ENCODE results near the gene FBXW7. TPM values are rescaled to one million over a fixed set of nuclear protein-coding genes. Genes with fewer than 3 reads are reported as not detected.

The FBXW7 gene
- total RNA-seq, 2 experiments from 2014 or later = 128 to 140 TPM

DNA sequence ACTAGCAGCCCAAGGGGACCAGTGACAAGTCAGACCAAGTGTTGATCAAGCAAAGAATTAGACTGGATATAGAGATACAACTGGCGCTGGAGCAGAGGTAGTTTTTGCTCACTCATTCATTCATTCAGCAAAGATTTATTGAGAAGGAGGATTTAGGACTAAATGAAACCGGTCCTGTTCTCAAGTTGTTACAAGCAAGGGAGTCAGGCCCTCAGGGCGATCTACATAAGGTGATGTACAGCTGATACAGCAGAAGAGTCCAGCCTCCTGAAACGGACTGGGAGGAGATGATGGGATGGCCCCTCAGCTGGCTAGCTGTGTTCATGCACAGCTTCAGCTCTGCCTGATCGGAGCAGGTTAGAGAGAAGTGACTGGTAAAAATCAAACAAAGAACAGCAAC is 242.4 kb downstream of the FBXW7 start:
- Mint-ChIP-seq H3K27me3 (no peaks in the 10 kb centered on the region), H3K27ac (no peak overlapping the region), H3K4me3 (no peak overlapping the region), H3K4me1 (ENCODE audit: low read depth) (no peaks in the 10 kb centered on the region), H3K36me3 (ENCODE audit: low read depth) (no peaks in the 10 kb centered on the region), H3K9me3 (no peaks in the 10 kb centered on the region)
- no peaks in the 10 kb centered on the region for H3K27me3 ChIP-seq (ENCODE audit: control insufficient read depth in 1 of 2, insufficient read depth in 2 of 2, low read length in 2 of 2)
- CTCF ChIA-PET = no interaction called here
- no peak overlapping the region for H3K27ac ChIP-seq (ENCODE audit: low read depth in 1 of 2, low read length in 2 of 2)
- TF ChIP-seq, protein P1, sequence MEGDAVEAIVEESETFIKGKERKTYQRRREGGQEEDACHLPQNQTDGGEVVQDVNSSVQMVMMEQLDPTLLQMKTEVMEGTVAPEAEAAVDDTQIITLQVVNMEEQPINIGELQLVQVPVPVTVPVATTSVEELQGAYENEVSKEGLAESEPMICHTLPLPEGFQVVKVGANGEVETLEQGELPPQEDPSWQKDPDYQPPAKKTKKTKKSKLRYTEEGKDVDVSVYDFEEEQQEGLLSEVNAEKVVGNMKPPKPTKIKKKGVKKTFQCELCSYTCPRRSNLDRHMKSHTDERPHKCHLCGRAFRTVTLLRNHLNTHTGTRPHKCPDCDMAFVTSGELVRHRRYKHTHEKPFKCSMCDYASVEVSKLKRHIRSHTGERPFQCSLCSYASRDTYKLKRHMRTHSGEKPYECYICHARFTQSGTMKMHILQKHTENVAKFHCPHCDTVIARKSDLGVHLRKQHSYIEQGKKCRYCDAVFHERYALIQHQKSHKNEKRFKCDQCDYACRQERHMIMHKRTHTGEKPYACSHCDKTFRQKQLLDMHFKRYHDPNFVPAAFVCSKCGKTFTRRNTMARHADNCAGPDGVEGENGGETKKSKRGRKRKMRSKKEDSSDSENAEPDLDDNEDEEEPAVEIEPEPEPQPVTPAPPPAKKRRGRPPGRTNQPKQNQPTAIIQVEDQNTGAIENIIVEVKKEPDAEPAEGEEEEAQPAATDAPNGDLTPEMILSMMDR (IDR thresholded peaks at IDR 0.05) = no peak
- POLR2A ChIA-PET = interaction anchor here (1.1 to 1.3 kb wide), 3 partner anchors 12 to 15 kb away, joined by 3 to 4 read pairs (median 3); no protein-coding TSS in a partner anchor
- no peaks in the 10 kb centered on the region for H3K4me1 ChIP-seq (ENCODE audit: insufficient read depth, low read length)
- intact Hi-C loops (cut with DNase I, micrococcal nuclease) = no loop called here
- ATAC-seq (ENCODE audit: poor library complexity) = no peak
- no peak for DNase-seq
- no peaks in the 10 kb centered on the region for H3K9me3 ChIP-seq (ENCODE audit: control insufficient read depth in 1 of 2, insufficient read depth in 1 of 2, low read length in 2 of 2)
- H3K4me3 ChIP-seq (ENCODE audit: low read length) = no peak overlapping the region
- H3K36me3 ChIP-seq (ENCODE audit: insufficient read depth, low read length) = no peaks in the 10 kb centered on the region

DNA sequence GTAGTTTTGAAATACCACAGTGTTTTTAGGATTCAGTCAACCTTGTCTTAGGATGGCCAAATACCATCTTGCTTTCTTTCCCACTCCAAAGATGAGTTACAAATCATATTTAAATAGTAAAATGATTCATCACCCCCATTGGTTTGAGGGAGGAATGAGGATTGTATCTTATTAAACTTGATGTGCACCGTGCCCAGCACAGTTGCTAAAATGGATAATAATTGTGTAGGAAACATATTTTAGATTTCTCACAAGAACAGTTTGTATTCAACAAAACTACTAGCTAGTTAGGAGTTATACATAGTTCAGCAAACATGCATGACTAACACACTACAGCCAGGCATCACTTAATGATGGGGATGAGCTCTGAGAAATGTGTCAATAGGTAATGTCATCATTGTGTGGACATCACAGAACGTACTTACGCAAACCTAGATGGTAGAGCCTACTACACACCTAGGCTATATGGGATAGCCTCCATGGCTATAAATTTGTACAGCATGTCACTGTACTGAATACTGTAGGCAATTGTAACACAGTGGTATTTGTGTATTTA is 245.4 kb downstream of the FBXW7 start:
- Histone ChIP-seq H3K4me1 (ENCODE audit: insufficient read depth, low read length) (no peaks in the 10 kb centered on the region), H3K27ac (ENCODE audit: low read depth in 1 of 2, low read length in 2 of 2) (no peak overlapping the region), H3K9me3 (ENCODE audit: control insufficient read depth in 1 of 2, insufficient read depth in 1 of 2, low read length in 2 of 2) (no peaks in the 10 kb centered on the region), H3K4me3 (ENCODE audit: low read length) (no peak overlapping the region), H3K36me3 (ENCODE audit: insufficient read depth, low read length) (no peaks in the 10 kb centered on the region), H3K27me3 (ENCODE audit: control insufficient read depth in 1 of 2, insufficient read depth in 2 of 2, low read length in 2 of 2) (no peaks in the 10 kb centered on the region)
- ChIA-PET CTCF (no interaction called here), POLR2A (no interaction called here)
- TF ChIP-seq, protein P1 (IDR thresholded peaks at IDR 0.05) = no peak
- DNase-seq (no peak), ATAC-seq (ENCODE audit: poor library complexity) (no peak)
- Mint-ChIP-seq H3K4me1 (ENCODE audit: low read depth) (no peaks in the 10 kb centered on the region), H3K27me3 (no peaks in the 10 kb centered on the region), H3K4me3 (no peak overlapping the region), H3K9me3 (peaks cover 1% of the 10 kb centered on the region), H3K36me3 (ENCODE audit: low read depth) (no peaks in the 10 kb centered on the region), H3K27ac (no peak overlapping the region)
- intact Hi-C loops (cut with DNase I, micrococcal nuclease) = no loop called here

DNA sequence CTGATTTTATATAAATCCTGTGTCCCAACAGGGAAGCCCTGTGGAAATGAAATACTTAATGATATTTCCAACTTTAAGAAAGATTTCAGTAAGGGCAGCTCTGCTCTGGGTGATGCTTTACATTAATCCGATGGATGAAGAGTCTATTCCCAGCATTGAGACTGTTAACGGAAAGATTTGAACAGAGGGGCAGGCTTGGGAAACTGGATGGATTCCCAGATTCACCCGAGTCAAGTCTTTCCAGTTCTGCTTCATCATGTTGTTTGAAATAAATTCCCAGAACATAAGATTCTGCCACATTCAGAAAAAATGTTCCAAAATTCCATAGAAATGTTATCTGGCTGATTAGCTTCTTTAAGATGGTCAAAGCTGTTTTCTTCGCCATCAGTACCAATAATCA is 246.0 kb downstream of the FBXW7 start:
- POLR2A ChIA-PET = no interaction called here
- Histone ChIP-seq H3K9me3 (ENCODE audit: control insufficient read depth in 1 of 2, insufficient read depth in 1 of 2, low read length in 2 of 2) (peaks cover 0 to 2% of the 10 kb centered on the region in 2 experiments), H3K27ac (ENCODE audit: low read depth in 1 of 2, low read length in 2 of 2) (no peak overlapping the region), H3K36me3 (ENCODE audit: insufficient read depth, low read length) (no peaks in the 10 kb centered on the region), H3K4me3 (ENCODE audit: low read length) (no peak overlapping the region), H3K27me3 (ENCODE audit: control insufficient read depth in 1 of 2, insufficient read depth in 2 of 2, low read length in 2 of 2) (no peaks in the 10 kb centered on the region), H3K4me1 (ENCODE audit: insufficient read depth, low read length) (no peaks in the 10 kb centered on the region)
- TF ChIP-seq, protein P1 (IDR thresholded peaks at IDR 0.05) = no peak
- Mint-ChIP-seq H3K27me3 (no peaks in the 10 kb centered on the region), H3K4me3 (no peak overlapping the region), H3K9me3 (peaks cover 3% of the 10 kb centered on the region), H3K36me3 (ENCODE audit: low read depth) (no peaks in the 10 kb centered on the region), H3K4me1 (ENCODE audit: low read depth) (no peaks in the 10 kb centered on the region), H3K27ac (no peak overlapping the region)
- CTCF ChIA-PET = no interaction called here
- intact Hi-C loops (cut with DNase I, micrococcal nuclease) = no loop called here
- DNase-seq (no peak), ATAC-seq (ENCODE audit: poor library complexity) (no peak)

Data from CD4-positive, alpha-beta T cell (primary cell).